Body of pancreas (tissue), 4 donors: ENCODE measurements around the gene CFAP119. TPM values are rescaled to one million over a fixed set of nuclear protein-coding genes. Genes with fewer than 3 reads are reported as not detected.
A peak's percentile ranks its signal among the peaks of the same experiment; 100 is the strongest.

Source experiments
- ATAC-seq: fragments of 150-250 bp; one replicate; pipeline ENCODE4 v1.9.1; 2016
- DNase-seq, 4 donors: peaks; one replicate each; pipeline ENCODE4 v3.0.0-alpha.2; 2019
- H3K27ac ChIP-seq, 4 donors: fragments of 200-600 bp; sonication (generic); 1 replicate in 3 of 4; 2 replicates in 1 of 4; pipeline versions ENCODE4 v1.5.1 to v1.6.1; 2016 to 2019; ENCODE audit warnings: mild to moderate bottlenecking in 1 of 4, mixed read lengths in 1 of 4, moderate library complexity in 1 of 4
- H3K27me3 ChIP-seq, 2 donors: fragments of 200-600 bp; sonication (generic); one replicate each; pipeline ENCODE4 v1.6.0; 2016; ENCODE audit warnings: mild to moderate bottlenecking in 1 of 2
- H3K36me3 ChIP-seq, 2 donors: fragments of 200-600 bp; sonication (generic); replicated peaks in 1 of 2; 2 replicates each; pipeline ENCODE4 v1.5.1; 2016; ENCODE audit warnings: low read depth in 2 of 2; ENCODE audit not compliant: insufficient read depth in 1 of 2
- H3K4me1 ChIP-seq: fragments of 200-600 bp; sonication (generic); one replicate; pipeline ENCODE4 v1.6.0; 2016
- H3K4me3 ChIP-seq, 2 donors: fragments of 200-600 bp; sonication (generic); 1 replicate in 1 of 2; 2 replicates in 1 of 2; pipeline ENCODE4 v1.5.1; 2016 to 2019
- H3K9me3 ChIP-seq, 3 donors: fragments of 200-600 bp; sonication (generic); 1 replicate in 2 of 3; 2 replicates in 1 of 3; pipeline ENCODE4 v1.5.1; 2016
- POLR2A ChIP-seq, 3 donors: fragments of 450-650 bp; IDR thresholded peaks; one replicate each; pipeline ENCODE4 v1.6.1; 2016; ENCODE audit warnings: antibody characterized with exemption in 3 of 3, mild to moderate bottlenecking in 2 of 3
- WGBS, 2 donors: methylation state at CpG; one replicate each; pipeline ENCODE4 v1.1.5; 2017; 5-methylcytosine and 5-hydroxymethylcytosine counted together
- intact Hi-C: fragments of 100-400 bp; cut with DNase I; formaldehyde crosslinking; loops from one replicate; pipeline ENCODE4 v1.15.1; 2023
- total RNA-seq, 2 donors: library from RNA; depleted of rRNA; stranded (reverse); fragments of >200 nt; gene quantifications; one replicate each; pipeline ENCODE4 v1.1.0, GENCODE V29; 2016
- TF ChIP-seq, protein P1 (sequence below), 7 experiments: fragments of 450-650 bp in 4 of 7; fragments of 200-600 bp in 3 of 7; sonication (generic) in 3 of 7; IDR thresholded peaks; one replicate each; pipeline ENCODE4 v1.5.1; 2016 to 2019; ENCODE audit warnings: antibody characterized with exemption in 7 of 7

CFAP119 gene
- total RNA-seq, 2 donors from 2014 or later = 1.6 to 28.0 TPM

DNA sequence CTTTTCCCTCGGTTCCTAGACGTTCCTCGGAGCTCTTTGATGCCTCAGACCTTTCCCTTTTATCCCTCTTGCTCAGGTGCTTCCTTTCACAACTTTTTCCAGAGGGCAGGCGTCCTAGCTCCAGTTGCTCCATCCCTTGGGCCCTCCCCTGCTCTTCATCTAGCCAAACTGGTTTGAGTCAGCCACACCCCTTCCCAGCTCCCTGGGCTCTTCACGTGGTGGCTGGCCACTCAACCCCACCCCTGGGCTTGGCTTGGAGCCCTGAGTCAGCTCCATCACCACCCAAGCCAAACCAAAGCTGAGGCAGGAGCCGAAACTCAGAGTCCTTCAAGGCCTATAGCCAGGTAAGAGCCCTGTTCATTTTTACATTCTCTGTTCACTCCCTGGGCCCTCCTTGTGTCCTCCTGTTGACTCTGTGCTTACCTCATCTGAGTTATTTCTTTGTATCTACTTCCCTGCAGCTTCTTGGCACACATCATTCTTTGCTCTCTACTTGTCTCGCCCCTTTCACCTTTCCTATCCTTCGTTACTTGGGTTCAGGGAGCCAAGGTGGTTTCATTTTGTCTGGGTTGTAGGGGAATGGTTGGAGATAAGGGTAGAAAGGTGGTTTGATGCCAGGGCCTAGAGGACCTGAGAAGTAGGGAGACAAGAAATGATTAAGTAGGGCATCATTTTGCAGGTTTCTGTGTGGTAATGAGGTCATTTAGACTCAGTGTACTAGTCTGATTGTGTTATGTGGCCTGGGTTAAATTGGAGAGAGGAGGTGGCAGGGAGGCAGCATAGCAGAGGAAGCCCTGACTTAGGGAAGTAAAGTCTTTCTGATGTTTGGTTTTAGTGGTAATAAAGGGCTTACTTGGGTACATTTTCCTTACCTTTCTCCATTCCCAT, 21.3 kb downstream of the CFAP119 start:
- H3K27ac ChIP-seq = peak overlapping the region; percentile 76 to 90 (median 88)
- peak in 2 of 3 donors; percentile 66 to 74 for TF ChIP-seq POLR2A (IDR thresholded peaks at IDR 0.05)
- TF ChIP-seq, protein P1, sequence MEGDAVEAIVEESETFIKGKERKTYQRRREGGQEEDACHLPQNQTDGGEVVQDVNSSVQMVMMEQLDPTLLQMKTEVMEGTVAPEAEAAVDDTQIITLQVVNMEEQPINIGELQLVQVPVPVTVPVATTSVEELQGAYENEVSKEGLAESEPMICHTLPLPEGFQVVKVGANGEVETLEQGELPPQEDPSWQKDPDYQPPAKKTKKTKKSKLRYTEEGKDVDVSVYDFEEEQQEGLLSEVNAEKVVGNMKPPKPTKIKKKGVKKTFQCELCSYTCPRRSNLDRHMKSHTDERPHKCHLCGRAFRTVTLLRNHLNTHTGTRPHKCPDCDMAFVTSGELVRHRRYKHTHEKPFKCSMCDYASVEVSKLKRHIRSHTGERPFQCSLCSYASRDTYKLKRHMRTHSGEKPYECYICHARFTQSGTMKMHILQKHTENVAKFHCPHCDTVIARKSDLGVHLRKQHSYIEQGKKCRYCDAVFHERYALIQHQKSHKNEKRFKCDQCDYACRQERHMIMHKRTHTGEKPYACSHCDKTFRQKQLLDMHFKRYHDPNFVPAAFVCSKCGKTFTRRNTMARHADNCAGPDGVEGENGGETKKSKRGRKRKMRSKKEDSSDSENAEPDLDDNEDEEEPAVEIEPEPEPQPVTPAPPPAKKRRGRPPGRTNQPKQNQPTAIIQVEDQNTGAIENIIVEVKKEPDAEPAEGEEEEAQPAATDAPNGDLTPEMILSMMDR (IDR thresholded peaks at IDR 0.05) = no peak
- peaks cover 27 to 30% of the 10 kb centered on the region in 2 donors for H3K36me3 ChIP-seq
- DNase-seq (peak; percentile 89 to 96 (median 93)), ATAC-seq (peak; percentile 90)
- no peaks in the 10 kb centered on the region for H3K9me3 ChIP-seq
- intact Hi-C loops = no loop called here
- H3K4me3 ChIP-seq = no peak overlapping the region
- no peaks in the 10 kb centered on the region for H3K27me3 ChIP-seq
- H3K4me1 ChIP-seq = peaks cover 32% of the 10 kb centered on the region
- 12 to 14% methylated on average over 8 of the region's 8 CpGs for whole genome bisulfite sequencing, 2 donors

DNA sequence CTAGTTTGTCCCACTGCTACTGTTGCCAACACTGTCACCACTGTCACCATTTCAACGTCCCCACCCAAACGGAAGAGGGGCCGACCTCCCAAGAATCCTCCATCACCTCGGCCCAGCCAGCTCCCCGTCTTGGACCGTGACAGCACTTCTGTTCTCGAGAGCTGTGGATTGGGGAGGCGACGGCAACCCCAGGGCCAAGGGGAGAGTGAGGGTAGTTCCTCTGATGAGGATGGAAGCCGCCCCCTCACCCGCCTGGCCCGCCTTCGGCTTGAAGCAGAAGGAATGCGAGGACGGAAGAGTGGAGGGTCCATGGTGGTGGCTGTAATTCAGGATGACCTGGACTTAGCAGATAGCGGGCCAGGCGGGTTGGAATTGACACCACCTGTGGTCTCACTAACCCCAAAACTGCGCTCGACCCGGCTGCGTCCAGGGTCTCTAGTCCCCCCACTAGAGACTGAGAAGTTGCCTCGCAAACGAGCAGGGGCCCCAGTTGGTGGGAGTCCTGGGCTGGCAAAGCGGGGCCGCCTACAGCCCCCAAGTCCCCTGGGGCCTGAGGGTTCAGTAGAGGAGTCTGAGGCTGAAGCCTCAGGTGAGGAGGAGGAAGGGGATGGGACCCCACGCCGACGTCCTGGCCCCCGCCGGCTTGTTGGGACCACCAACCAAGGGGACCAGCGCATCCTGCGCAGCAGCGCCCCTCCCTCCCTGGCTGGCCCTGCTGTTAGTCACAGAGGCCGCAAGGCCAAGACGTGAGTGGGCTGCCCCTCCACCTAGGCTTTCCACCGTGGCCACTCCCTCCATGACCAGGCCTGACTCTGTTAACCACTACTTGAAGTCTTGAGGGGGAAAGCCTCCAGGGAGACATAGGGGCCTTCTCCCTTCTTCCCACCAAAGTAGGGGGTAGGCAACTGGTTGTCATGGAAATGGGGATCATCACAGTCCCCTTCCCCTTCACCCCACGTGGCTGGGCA, 22.6 kb downstream of the CFAP119 start:
- peaks cover 27 to 35% of the 10 kb centered on the region in 2 donors for H3K36me3 ChIP-seq

DNA sequence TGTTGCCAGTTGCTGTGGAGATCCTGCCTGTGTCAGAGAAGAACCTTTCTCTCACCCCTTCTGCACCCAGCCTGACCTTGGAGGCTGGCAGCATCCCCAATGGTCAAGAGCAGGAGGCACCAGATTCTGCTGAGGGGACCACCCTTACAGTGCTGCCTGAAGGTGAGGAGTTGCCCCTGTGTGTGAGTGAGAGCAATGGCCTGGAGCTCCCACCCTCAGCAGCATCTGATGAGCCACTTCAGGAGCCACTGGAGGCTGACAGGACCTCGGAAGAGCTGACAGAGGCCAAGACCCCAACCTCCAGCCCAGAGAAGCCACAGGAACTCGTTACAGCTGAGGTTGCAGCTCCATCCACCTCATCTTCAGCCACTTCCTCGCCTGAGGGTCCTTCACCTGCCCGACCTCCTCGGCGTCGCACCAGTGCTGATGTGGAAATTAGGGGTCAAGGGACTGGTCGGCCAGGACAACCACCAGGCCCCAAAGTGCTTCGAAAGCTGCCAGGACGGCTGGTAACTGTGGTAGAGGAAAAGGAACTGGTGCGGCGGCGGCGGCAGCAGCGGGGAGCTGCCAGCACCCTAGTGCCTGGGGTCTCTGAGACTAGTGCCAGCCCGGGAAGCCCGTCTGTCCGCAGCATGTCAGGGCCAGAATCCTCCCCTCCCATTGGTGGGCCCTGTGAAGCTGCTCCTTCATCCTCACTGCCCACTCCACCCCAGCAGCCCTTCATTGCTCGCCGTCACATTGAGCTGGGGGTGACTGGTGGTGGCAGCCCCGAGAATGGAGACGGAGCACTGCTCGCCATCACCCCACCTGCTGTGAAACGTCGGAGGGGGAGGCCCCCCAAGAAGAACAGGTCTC, 23.8 kb downstream of the CFAP119 start:
- no peak for DNase-seq
- Histone ChIP-seq H3K27ac (no peak overlapping the region), H3K4me3 (no peak overlapping the region), H3K4me1 (peaks cover 32% of the 10 kb centered on the region), H3K9me3 (no peaks in the 10 kb centered on the region), H3K36me3 (peaks cover 35 to 44% of the 10 kb centered on the region in 2 donors), H3K27me3 (no peaks in the 10 kb centered on the region)
- ATAC-seq = no peak
- WGBS, 2 donors = 88 to 92% methylated on average over 18 to 21 of the region's 25 CpGs
- intact Hi-C loops = no loop called here
- TF ChIP-seq, protein P1 (IDR thresholded peaks at IDR 0.05) = no peak
- TF ChIP-seq POLR2A (IDR thresholded peaks at IDR 0.05) = no peak

More for the DNA sequence above, 22.6 kb downstream of the CFAP119 start:
- intact Hi-C loops = no loop called here
- Histone ChIP-seq H3K9me3 (no peaks in the 10 kb centered on the region), H3K27me3 (no peaks in the 10 kb centered on the region), H3K4me1 (peaks cover 32% of the 10 kb centered on the region), H3K4me3 (no peak overlapping the region), H3K27ac (peak overlapping the region; percentile 6 to 90 (median 82))
- ATAC-seq = no peak
- TF ChIP-seq POLR2A (IDR thresholded peaks at IDR 0.05) = no peak
- TF ChIP-seq, protein P1 (IDR thresholded peaks at IDR 0.05) = no peak
- 88 to 90% methylated on average over 19 to 37 of the region's 37 CpGs for WGBS, 2 donors
- no peak for DNase-seq

DNA sequence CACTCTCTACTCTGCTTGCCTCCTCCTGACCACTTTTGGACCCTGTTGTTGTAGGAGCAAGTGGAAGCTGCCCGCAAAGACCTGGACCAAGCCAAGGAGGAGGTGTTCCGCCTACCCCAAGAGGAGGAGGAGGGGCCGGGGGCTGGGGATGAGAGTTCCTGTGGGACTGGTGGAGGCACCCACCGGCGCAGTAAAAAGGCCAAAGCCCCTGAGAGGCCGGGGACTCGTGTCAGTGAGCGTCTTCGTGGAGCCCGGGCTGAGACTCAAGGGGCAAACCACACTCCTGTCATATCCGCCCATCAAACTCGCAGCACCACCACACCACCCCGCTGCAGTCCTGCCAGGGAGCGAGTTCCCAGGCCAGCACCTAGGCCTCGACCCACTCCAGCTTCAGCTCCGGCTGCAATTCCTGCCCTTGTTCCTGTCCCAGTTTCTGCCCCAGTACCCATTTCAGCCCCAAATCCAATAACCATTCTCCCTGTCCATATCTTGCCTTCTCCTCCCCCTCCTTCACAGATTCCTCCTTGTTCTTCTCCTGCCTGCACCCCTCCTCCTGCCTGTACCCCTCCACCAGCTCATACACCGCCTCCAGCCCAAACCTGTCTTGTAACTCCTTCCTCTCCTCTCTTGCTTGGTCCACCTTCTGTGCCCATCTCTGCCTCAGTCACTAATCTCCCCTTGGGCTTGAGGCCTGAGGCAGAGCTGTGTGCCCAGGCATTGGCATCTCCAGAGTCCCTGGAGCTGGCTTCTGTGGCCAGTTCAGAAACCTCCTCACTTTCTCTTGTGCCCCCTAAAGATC, 24.7 kb downstream of the CFAP119 start:
- ATAC-seq (no peak), DNase-seq (no peak)
- peaks cover 30% of the 10 kb centered on the region for H3K4me1 ChIP-seq
- H3K9me3 ChIP-seq = no peaks in the 10 kb centered on the region
- H3K4me3 ChIP-seq = no peak overlapping the region
- peaks cover 35 to 48% of the 10 kb centered on the region in 2 donors for H3K36me3 ChIP-seq
- intact Hi-C loops = no loop called here
- no peak for TF ChIP-seq POLR2A (IDR thresholded peaks at IDR 0.05)
- TF ChIP-seq, protein P1 (IDR thresholded peaks at IDR 0.05) = no peak
- WGBS, 2 donors = 93 to 96% methylated on average over 11 to 13 of the region's 17 CpGs
- H3K27ac ChIP-seq = no peak overlapping the region
- H3K27me3 ChIP-seq = no peaks in the 10 kb centered on the region
